T-helper 1 cell treated with Interleukin-12 subunit alpha and Interleukin-12 subunit beta and Interleukin-4 antibody, amounts not matched to agents 30 μg/mL and 1 μg/mL, for 36 hours (primary cell): ENCODE data around the gene SLC31A1.
"Not testable (repeated sequence)": the region's sequence is repeated elsewhere in the genome, so short reads cannot be mapped to it uniquely, and the experiment has no call there.

Experiments
- H3K27ac Mint-ChIP-seq: one replicate; pipeline ENCODE4 v1.8.0; 2021; ENCODE audit warnings: mild to moderate bottlenecking, mixed read lengths
- H3K27me3 Mint-ChIP-seq: one replicate; pipeline ENCODE4 v1.8.0; 2021; ENCODE audit warnings: low read depth, mixed read lengths
- H3K36me3 Mint-ChIP-seq: one replicate; pipeline ENCODE4 v1.8.0; 2021; ENCODE audit warnings: low read depth, mixed read lengths
- H3K4me1 Mint-ChIP-seq: one replicate; pipeline ENCODE4 v1.8.0; 2021; ENCODE audit warnings: low read depth, mixed read lengths
- H3K4me3 Mint-ChIP-seq: one replicate; pipeline ENCODE4 v1.8.0; 2021; ENCODE audit warnings: mild to moderate bottlenecking, moderate library complexity, mixed read lengths
- H3K9me3 Mint-ChIP-seq: one replicate; pipeline ENCODE4 v1.8.0; 2021; ENCODE audit warnings: mixed read lengths

Gene SLC31A1

DNA sequence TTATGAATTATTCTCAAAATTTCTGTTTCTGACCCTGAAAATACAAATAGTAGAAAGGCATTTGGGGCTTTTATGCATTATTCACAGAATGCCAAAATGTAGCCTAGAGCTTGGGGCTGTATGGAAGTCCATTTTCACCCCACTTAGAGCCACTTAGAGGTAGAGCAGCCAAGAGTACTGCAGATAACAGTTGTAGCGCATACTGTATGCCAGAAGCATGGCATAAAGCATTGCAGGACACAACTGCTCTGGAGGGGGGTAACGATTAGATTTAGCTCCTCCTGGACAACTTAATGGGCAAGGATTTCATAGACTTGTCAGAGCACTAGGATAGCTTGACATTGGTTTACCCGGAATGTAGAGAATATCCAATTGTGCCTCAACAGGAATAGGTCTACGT lies 15.7 kb downstream of the SLC31A1 start:
- Mint-ChIP-seq H3K4me1 (peaks cover 22% of the 10 kb centered on the region), H3K27ac (no peak overlapping the region), H3K27me3 (no peaks in the 10 kb centered on the region), H3K9me3 (no peaks in the 10 kb centered on the region), H3K4me3 (no peak overlapping the region), H3K36me3 (peaks cover 2% of the 10 kb centered on the region)

DNA sequence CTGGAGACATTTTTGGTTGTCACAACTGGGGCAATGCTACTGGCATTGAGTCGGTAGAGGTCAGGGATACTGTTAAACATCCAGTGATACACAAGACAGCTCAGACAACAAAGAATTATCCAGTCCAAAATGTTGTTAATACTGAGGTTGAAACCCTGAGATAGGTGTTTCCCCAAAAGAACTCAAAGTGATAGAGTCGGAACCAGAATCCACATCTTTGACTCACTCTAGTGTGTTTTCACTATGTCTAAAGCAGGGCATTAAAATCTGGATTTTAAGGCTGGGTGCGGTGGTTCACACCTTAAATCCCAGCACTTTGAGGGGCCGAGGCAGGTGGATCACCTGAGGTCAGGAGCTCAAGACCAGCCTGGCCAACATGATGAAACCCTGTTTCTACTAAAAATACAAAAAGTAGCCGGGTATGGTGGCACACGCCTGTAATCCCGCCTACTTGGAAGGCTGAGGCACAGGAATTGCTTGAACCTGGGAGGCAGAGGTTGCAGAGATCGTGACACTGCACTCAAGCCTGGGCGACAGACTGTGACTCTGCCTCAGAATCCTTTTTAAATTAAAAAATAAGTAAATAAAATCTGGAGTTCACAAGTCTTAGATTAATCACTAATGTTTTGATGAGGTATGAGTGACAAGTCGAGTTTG lies 17.0 kb downstream of the SLC31A1 start:
- H3K27me3 Mint-ChIP-seq, result no peaks in the 10 kb centered on the region
- no peak overlapping the region for H3K4me3 Mint-ChIP-seq
- no peaks in the 10 kb centered on the region for H3K9me3 Mint-ChIP-seq
- H3K27ac Mint-ChIP-seq, result no peak overlapping the region
- peaks cover 2% of the 10 kb centered on the region for H3K36me3 Mint-ChIP-seq
- peaks cover 13% of the 10 kb centered on the region for H3K4me1 Mint-ChIP-seq

DNA sequence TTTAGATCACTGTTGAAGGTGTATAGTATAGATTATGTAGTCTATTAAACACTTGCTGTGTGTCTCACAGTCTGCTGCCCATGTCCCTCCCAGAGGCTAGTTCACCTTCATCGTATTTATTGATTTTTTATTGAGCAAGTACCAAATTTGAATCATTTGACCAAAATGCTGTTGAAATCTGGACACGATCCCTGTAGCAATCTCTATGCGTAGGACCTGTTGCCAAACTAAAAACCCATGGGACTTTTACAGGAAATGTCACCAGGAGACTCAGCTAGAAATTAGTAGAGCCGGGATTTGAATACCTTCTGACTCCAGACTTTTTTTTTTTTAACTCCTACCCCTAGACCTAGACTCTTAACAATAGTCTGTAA lies 17.5 kb downstream of the SLC31A1 start:
- Mint-ChIP-seq H3K4me1 (peaks cover 11% of the 10 kb centered on the region), H3K9me3 (no peaks in the 10 kb centered on the region), H3K27me3 (no peaks in the 10 kb centered on the region)

DNA sequence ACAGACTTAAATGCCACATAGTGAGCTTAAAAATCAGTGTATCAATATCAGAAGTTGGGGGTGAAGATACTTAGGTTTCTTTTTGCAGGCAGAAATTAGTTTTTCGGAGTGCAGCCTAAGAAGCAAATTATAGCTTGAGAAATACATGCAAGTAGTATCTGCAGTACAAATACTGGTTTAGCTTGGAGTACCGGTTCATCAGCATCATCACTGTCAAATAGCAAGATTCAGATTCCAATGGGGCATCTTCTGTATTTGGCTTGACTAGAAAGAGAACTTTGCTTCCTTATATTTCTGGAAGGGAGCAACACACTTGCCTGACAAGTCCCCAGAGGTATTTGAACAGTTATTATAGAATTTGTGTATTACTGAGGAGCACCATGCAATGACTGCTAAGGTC lies 19.8 kb downstream of the SLC31A1 start:
- no peak overlapping the region for H3K4me3 Mint-ChIP-seq
- H3K36me3 Mint-ChIP-seq, result peaks cover 2% of the 10 kb centered on the region
- H3K27ac Mint-ChIP-seq, result no peak overlapping the region
- peaks cover 10% of the 10 kb centered on the region for H3K4me1 Mint-ChIP-seq
- H3K9me3 Mint-ChIP-seq, result no peaks in the 10 kb centered on the region
- no peaks in the 10 kb centered on the region for H3K27me3 Mint-ChIP-seq

More for the DNA sequence above, 17.5 kb downstream of the SLC31A1 start:
- H3K27ac Mint-ChIP-seq, result no peak overlapping the region
- no peak overlapping the region for H3K4me3 Mint-ChIP-seq
- H3K36me3 Mint-ChIP-seq, result peaks cover 2% of the 10 kb centered on the region

DNA sequence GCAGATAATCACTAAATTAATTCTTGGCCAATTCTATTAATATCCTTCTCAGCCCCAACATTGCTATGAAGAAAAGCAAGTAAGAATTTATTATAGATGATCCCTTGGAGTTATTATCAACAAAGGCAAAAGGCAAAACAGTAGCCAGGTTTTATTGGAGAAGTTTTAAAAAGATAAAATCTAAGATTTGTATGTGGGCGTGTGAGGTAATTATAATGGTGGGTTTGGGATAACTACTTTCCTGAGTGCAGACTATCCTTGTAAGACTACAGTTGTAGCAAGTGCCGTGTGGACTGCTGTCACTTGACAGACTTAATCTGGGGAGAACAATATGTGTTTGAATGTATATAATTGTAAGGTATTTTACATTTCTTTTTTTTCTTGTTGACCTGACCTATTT lies 23.2 kb downstream of the SLC31A1 start:
- Mint-ChIP-seq H3K4me3 (no peak overlapping the region), H3K36me3 (peaks cover 6% of the 10 kb centered on the region), H3K27me3 (no peaks in the 10 kb centered on the region), H3K9me3 (peaks cover 3% of the 10 kb centered on the region), H3K4me1 (no peaks in the 10 kb centered on the region), H3K27ac (no peak overlapping the region)

DNA sequence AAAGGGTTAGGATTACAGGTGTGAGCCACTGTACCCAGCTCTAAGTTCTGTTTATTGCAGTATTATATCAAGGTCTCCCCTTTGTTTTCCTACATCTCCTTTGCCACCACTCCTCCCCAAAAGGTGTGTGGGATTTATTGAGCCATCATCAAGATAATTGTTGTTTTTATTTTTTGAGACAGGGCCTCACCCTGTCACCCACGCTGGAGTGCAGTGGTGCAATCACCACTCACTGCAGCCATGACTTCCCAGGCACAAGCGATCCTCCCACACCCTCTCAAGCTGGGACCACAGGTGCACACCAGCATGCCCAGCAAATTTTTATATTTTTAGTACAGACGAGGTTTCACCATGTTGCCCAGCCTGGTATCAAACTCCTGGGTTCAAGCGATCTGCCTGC lies 24.6 kb downstream of the SLC31A1 start:
- peaks cover 4% of the 10 kb centered on the region for H3K36me3 Mint-ChIP-seq
- no peaks in the 10 kb centered on the region for H3K27me3 Mint-ChIP-seq
- H3K4me1 Mint-ChIP-seq, result no peaks in the 10 kb centered on the region
- no peak overlapping the region for H3K4me3 Mint-ChIP-seq
- H3K27ac Mint-ChIP-seq, result no peak overlapping the region
- H3K9me3 Mint-ChIP-seq, result peaks cover 6% of the 10 kb centered on the region

DNA sequence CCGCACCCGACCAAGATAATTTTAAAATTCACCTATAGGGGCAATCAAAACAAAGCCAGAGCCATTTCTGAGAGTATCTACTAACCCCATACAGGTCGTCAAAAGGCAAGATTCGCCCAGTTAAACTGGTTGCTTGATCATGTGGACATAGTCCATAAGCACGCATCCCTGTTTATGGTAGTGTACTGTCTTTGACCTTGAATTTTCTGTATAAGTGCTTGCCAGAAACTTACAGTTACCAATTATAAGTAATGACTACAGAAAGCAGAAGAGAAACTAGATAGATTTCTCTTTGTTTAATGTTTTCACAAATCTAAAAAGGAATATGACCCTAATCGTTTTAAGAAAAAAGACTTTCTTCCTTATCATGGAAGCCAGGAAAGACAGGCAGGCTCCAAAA lies 25.6 kb downstream of the SLC31A1 start:
- Mint-ChIP-seq H3K4me3 (no peak overlapping the region), H3K27ac (no peak overlapping the region), H3K9me3 (peaks cover 6% of the 10 kb centered on the region), H3K36me3 (peaks cover 4% of the 10 kb centered on the region), H3K27me3 (no peaks in the 10 kb centered on the region), H3K4me1 (no peaks in the 10 kb centered on the region)

DNA sequence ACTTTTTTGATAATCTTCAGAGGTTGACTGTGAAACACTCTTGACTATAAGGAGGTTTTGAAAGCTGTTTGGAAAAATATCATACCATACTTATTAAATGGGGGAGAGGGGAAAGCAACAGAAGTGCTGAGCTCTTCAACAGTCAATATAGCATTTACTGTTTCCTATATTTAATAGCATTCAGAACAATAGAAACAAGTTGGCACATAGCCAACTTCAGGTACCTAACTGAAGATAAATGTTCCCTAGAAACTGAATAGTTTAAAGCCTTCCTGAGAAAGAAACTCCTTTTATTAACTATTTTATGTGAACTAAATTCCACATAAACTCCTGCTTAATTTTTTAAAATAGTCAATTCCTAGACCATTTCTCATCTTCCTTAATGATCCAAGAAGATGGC lies 26.3 kb downstream of the SLC31A1 start:
- H3K4me1 Mint-ChIP-seq, result no peaks in the 10 kb centered on the region
- no peak overlapping the region for H3K27ac Mint-ChIP-seq
- no peak overlapping the region for H3K4me3 Mint-ChIP-seq
- no peaks in the 10 kb centered on the region for H3K27me3 Mint-ChIP-seq
- H3K36me3 Mint-ChIP-seq, result peaks cover 4% of the 10 kb centered on the region
- peaks cover 6% of the 10 kb centered on the region for H3K9me3 Mint-ChIP-seq

DNA sequence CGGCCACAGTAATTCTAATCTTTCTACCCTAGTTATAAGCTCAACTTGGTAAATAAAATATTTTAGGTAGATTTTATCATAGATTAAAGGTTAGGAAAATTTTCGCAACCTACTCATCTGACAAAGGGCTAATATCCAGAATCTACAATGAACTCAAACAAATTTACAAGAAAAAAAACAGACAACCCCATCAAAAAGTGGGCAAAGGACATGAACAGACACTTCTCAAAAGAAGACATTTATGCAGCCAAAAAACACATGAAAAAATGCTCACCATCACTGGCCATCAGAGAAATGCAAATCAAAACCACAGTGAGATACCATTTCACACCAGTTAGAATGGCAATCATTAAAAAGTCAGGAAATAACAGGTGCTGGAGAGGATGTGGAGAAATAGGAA lies 28.3 kb downstream of the SLC31A1 start:
- not testable (repeated sequence) for H3K9me3 Mint-ChIP-seq, H3K36me3 Mint-ChIP-seq

DNA sequence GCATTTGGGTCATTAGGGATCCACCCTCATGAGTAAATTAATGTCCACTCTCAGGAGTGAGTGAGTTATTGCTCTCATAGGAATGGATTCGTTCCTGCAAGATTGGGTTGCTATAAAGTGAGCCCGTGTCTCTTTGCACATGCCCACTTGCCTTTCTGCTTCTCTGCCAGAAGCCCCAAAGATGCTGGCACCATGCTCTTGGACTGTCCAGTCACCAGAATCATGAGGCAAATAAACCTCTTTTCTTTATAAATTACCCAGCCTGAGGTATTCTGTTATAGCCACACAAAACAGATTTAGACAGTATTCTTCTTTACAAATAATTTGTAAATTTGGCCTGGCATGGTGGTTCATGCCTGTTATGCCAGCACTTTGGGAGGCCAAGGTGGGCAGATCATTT lies 29.5 kb downstream of the SLC31A1 start:
- Mint-ChIP-seq H3K4me3 (no peak overlapping the region), H3K27ac (no peak overlapping the region), H3K27me3 (no peaks in the 10 kb centered on the region), H3K36me3 (peaks cover 6% of the 10 kb centered on the region), H3K4me1 (no peaks in the 10 kb centered on the region), H3K9me3 (peaks cover 6% of the 10 kb centered on the region)

More for the DNA sequence above, 28.3 kb downstream of the SLC31A1 start:
- H3K4me1 Mint-ChIP-seq, H3K27me3 Mint-ChIP-seq, H3K4me3 Mint-ChIP-seq, H3K27ac Mint-ChIP-seq: not testable (repeated sequence)

DNA sequence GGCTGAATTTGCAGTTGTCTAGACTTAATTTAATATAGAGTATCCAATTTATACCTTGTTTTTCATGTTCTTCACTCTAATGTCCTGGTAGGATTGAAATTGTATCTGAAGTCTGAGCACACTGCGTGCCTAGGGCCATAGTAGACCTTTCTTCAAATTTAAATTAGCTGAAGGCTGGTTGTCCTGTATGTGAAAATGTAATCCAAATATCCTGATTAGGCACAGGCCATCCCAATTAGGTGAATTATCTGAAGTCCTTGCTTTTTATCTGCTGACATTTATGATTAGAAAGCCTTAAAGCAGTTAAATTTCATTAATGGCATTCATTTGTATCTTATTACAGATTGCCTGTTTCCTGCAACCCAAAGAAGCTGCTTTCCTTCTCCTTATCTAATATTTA lies 33.6 kb downstream of the SLC31A1 start:
- H3K27ac Mint-ChIP-seq, result no peak overlapping the region
- no peaks in the 10 kb centered on the region for H3K27me3 Mint-ChIP-seq
- peaks cover 13% of the 10 kb centered on the region for H3K36me3 Mint-ChIP-seq
- H3K4me1 Mint-ChIP-seq, result no peaks in the 10 kb centered on the region
- H3K9me3 Mint-ChIP-seq, result peaks cover 3% of the 10 kb centered on the region
- no peak overlapping the region for H3K4me3 Mint-ChIP-seq

DNA sequence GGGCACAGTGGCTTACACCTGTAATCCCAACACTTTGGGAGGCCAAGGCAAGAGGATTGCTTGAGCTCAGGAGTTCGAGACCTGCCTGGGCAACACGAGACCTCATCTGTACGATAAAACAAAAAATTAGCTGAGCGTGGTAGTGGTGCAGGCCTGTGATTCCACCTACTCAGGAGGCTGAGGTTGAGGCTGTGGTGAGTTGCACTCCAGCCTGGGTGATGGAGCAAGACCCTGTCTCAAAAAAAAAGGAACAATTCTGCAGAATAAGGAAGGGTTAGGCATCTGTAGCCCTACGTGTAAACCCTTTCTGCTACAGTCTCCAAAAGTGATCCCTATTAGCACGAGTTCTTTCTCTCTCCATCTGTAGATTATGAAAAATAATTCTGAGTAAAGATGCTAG lies 34.1 kb downstream of the SLC31A1 start:
- Mint-ChIP-seq H3K27ac (no peak overlapping the region), H3K27me3 (no peaks in the 10 kb centered on the region), H3K36me3 (peaks cover 18% of the 10 kb centered on the region), H3K9me3 (peaks cover 3% of the 10 kb centered on the region), H3K4me3 (no peak overlapping the region), H3K4me1 (no peaks in the 10 kb centered on the region)

DNA sequence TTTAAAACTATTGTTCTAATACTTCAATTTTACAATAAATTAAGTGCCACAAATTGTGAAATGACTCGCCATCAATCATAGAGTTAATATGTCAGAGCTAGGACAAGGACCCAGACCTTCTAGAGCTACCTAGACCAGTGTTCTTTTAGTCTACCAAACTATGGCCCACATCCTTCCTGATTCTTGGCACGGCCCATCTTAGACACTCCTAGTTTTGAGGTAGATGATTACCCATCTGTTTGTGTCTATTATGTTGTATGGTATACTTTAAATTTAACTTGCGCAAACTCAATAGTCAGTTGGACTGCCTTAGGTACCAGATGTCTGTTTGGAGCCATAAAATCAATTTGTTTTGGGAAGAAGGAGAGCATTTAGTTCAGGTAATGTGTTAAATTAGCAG lies 36.5 kb downstream of the SLC31A1 start:
- no peaks in the 10 kb centered on the region for H3K9me3 Mint-ChIP-seq
- H3K4me3 Mint-ChIP-seq, result no peak overlapping the region
- H3K4me1 Mint-ChIP-seq, result no peaks in the 10 kb centered on the region
- peaks cover 27% of the 10 kb centered on the region for H3K36me3 Mint-ChIP-seq
- no peaks in the 10 kb centered on the region for H3K27me3 Mint-ChIP-seq
- no peak overlapping the region for H3K27ac Mint-ChIP-seq

DNA sequence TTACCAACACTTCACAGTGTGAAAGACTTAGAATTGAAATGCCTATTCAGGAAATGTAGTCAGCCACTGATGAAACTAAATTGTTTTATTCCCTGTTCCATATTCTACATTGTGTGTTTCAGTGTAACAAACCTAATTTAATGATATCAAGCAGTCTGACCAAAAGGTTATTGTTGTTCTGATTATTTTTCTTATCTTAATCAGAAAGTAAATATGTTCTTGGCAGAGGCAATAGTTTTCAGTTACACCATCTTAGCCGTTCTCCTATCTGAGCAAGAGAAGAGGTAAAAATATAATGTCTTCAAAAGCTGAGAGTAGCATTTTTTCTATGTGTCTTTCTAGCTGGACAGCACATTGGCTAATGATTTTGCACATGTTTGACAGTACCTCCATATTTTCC lies 36.9 kb downstream of the SLC31A1 start:
- H3K4me1 Mint-ChIP-seq, result no peaks in the 10 kb centered on the region
- no peaks in the 10 kb centered on the region for H3K27me3 Mint-ChIP-seq
- no peaks in the 10 kb centered on the region for H3K9me3 Mint-ChIP-seq
- no peak overlapping the region for H3K4me3 Mint-ChIP-seq
- H3K36me3 Mint-ChIP-seq, result peaks cover 24% of the 10 kb centered on the region
- no peak overlapping the region for H3K27ac Mint-ChIP-seq

DNA sequence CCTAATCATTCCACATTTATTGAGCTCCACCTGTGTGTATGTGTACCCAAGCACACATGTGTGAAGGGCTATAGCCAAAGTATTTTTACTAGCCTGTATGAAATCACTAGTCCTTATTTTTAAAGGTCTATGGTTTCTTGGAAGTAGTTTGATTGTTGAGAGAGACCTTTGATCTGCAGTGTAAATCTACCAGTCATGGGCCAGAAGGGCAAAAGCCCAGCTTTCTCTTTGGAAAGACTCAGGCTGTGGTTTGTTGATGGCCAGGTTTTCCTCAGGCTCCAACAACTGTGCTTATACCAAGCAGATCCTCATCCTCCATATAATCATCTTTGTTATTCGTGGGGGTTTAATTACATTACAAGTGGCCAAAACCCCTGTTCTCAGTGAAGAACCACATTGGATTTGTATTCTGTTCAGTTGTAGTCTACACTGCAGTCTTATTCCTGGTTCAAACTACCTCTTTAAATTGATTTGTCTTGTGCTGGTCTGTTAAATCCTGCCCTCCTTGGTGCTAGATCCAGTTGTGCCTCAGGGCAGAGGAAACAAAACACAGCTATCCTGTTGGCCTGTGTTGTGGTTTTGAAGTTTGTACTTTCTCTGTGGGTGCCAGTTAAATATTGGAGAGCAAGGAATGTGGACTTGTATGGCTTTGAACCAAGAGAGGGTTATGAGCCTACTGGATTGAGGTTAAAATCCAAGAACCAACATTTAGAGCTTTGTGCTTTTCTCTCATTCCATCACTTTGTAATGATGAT lies 40.8 kb downstream of the SLC31A1 start:
- Mint-ChIP-seq H3K27ac (no peak overlapping the region), H3K9me3 (no peaks in the 10 kb centered on the region), H3K36me3 (peaks cover 31% of the 10 kb centered on the region), H3K4me3 (no peak overlapping the region), H3K4me1 (no peaks in the 10 kb centered on the region), H3K27me3 (no peaks in the 10 kb centered on the region)
